HG02943 (cell line): ENCODE measurements around the gene BMS1.
A peak's percentile ranks its signal among the peaks of the same experiment; 100 is the strongest.
"Not testable (repeated sequence)": the region's sequence is repeated elsewhere in the genome, so short reads cannot be mapped to it uniquely, and the experiment has no call there.

Experiments
- ATAC-seq: cut with Tn5 transposase; IDR thresholded peaks from one replicate; pipeline ENCODE4 v1.9.1; 2021; ENCODE audit warnings: mild to moderate bottlenecking, low read depth, moderate library complexity; ENCODE audit not compliant: unreplicated experiment

BMS1 gene

GRCh38 chr10:42782446-42783180 is at the start of gene BMS1:
TSS of gene BMS1 (plus strand) at chr10:42782795. CDS start at chr10:42784395, 1,600 bp downstream.
- ATAC-seq = peak; percentile 97

GRCh38 chr10:42734536-42734935 is 48.1 kb upstream of the BMS1 start:
- ATAC-seq = no peak

DNA sequence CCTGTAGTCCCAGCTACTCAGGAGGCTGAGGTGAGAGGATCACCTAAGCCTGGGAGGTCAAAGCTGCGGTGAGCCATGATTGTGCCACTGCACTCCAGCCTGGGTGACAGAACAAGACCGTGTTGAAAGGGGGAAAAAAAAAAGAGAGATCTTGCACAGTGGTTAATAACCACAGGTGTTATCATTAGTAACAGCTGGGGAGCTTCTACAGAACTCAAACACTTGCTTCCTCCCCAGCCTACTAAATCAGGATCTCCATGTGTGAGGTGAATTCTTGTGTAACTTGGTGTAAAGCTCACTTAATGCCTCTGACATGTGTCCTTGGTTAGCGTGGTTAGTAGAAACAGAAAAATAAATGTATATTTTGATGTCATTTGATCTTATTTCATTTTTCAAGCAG is 43.9 kb upstream of the BMS1 start:
- no peak for ATAC-seq

DNA sequence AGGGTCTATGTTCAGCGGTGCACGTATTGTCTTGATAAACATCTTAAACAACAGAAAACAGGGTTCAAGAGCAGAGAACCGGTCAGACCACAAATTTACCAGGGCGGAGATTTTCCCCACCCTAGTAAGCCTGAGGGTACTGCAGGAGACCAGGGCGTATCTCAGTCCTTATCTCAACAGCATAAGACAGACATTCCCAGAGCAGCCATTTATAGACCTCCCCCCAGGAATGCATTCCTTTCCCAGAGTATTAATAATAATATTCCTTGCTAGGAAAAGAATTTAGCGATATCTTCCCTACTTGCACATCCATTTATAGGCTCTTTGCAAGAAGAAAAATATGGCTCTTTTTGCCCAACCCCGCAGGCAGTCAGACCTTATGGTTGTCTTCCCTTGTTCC is 41.1 kb upstream of the BMS1 start:
- ATAC-seq = not testable (repeated sequence)

DNA sequence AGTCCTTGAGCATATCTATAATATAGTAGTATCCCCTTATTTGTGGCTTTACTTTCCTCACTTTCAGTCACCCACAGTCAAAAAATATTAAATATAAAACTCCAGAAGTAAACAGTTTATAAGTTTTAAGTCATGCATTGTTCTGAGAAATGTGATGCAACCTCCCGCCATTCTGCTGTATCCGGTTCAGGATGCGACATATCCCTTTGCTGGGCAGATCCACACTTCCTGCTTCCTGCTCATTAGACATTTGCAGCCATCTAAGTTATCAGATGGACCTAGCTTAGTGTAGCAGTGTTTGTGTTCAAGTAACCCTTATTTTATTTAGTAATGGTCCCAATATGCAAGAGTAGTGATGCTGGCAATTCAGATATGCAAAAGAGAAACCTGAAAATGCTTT is 38.9 kb upstream of the BMS1 start:
- ATAC-seq = no peak

- no peak for ATAC-seq
Measured at GRCh38 chr10:42744134-42744701, 38.4 kb upstream of the BMS1 start.

DNA sequence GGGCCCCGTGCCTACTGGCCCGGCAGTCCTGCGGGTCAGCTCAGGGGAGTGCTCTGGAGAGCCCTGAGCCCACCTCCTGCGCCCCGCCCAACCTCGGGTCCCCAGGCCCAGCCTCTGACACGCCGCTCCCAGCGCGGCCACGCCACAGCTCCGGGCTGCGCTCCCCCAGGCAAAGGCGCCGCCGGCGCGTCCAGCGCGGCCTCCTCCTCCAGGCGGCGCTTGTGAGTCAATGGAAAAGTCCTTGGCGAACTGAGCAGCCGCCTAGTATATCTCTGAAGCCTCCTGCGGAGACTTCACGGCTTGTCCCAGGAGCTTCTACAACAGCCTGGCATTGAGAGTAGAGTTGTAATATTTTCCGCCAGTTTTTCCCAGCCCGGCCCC is 29.5 kb upstream of the BMS1 start:
- no peak for ATAC-seq

DNA sequence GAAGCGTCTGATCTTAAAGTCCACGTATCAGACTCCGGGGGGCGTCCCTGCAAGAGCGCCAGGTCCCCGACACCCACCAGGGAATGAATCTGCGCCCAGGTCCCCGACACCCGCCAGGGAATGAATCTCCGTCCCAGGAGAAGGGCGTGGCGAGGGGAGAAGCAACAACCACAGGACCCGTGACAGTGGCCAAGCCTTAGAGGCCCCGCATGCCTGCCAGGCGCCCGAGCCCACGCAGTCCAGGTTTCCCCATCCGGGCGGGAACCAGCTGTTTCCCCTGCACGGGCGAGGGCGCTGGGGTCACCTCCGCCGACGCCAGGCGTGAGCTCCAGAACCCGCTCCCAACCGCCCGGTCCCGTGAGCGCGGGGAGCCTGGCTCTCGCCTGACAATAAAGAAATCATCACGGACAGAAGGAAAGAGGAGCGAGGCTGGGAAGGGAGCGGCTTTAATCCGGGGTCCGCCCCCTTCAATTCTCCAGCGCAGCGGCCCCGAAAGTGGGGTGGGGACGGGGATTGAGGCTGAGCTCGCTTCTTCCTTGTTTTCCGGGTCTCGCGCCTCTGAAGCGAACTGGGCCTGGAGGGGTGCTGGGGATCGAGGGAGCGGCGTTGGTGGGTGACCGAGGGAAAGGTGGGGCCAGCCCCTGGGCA is 29.0 kb upstream of the BMS1 start:
- no peak for ATAC-seq

- no peak for ATAC-seq
Measured at GRCh38 chr10:42754155-42755027, 28.2 kb upstream of the BMS1 start.

DNA sequence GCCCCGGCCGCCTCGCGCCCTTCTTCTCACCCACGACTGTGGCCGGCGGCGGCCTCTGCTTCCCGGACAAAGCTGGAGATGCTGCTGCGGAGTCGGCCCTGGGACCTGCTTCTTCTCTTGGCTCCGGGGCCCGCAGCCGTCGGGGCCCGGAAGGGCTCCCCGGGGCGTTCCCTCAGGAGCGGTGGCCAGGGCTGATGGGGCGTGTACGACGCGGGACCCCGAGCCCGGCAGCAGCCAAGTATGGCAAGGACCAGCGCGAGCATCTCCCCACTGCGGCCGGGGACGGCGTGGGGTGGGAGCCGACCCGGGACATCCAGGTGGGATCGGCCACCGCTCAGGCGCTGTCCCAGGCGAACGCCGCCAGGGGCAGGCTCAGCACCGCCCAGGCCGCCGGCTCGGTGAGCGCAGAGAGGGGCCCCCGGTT is 27.6 kb upstream of the BMS1 start:
- ATAC-seq = no peak

DNA sequence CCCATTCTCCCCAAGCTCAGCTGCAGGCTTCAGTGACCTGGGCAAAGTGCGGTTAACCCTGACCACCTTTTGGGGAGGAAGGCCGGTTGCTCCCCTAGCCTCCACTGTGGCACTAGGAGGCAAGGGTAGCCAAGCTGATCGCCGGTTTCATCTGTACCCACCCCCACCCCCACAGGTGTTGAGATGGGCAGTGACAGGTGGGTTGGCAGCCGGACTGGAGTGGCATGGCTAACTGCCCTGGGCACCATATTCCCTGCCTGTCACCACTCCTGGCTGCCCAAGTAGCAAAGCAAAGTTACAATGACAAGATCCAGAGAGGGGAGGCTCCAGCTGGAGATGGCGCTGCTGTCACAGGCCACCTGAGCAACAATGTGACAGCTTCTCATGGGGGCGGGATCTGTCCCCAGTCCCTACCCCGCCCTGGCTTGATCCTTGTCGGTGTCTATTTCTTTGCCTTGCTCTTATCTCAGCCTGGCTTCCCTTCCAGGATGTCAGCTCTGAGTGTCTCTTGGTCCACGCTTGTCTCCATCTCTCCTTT is 27.0 kb upstream of the BMS1 start:
- no peak for ATAC-seq

GRCh38 chr10:42767906-42768305 is 14.7 kb upstream of the BMS1 start:
- no peak for ATAC-seq

DNA sequence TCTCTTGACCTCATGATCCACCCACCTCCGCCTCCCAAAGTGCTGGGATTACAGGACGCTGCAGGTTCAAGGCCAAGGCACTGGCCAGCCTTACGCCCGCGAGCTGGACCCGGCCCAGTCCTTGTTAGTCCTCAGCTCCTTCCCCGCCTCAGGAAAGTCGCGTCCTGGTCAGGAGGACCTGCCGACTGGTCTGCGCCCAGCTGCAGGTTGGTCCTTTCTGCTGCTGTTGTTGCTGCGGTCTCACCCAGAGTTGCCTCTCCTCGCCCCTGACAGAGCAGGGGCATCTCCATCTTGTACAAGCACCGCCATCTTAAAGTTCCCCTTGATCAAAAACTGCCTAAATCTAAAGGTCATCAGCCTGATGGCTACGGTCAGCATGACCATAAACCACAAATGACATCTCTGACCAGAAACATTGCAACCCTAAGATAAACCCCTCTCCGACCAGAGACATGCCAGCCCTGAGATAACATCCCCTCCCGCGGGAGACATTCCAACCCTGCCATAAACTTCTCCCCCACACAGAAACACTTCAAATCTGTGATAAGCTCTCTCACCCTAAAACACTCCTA is 13.9 kb upstream of the BMS1 start:
- no peak for ATAC-seq

GRCh38 chr10:42769173-42769572 is 13.4 kb upstream of the BMS1 start:
- ATAC-seq = no peak

GRCh38 chr10:42769673-42770072 is 12.9 kb upstream of the BMS1 start:
- ATAC-seq = no peak

GRCh38 chr10:42776681-42777080 is 5.9 kb upstream of the BMS1 start:
- no peak for ATAC-seq

- no peak for ATAC-seq
Measured at GRCh38 chr10:42780456-42780855, 2.1 kb upstream of the BMS1 start.

- ATAC-seq = peak; percentile 1
Measured at GRCh38 chr10:42781893-42782445, 626 bp upstream of the BMS1 start.

- no peak for ATAC-seq
Measured at GRCh38 chr10:42783181-42783549, 570 bp downstream of the BMS1 start.

DNA sequence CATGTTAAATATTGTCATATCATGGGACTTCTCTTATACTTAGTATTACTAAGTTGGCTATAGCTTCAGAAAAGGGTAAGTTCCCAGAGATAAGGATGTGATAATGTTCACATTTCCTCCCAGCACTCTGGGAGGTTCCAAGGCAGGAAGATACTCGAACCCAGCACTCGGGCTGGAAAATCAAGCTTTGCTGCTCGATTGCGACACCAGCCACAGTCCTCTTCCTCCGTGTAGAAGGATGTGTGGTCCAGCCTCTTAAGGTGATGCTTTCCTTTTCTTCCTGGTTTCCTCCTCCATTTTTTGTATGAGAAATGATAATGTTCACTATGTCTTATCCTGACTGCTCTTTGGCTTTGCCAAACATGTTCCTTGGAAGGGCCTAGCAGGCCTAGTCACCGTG is 3.2 kb downstream of the BMS1 start:
- no peak for ATAC-seq
